Uterus (tissue), 4 donors: ENCODE data around the gene CDHR1. TPM values are rescaled to one million over a fixed set of nuclear protein-coding genes. Genes with fewer than 3 reads are reported as not detected.

ENCODE experiments used
- DNase-seq, 2 donors: peaks; one replicate each; pipeline ENCODE4 v3.0.0-alpha.2; 2019 to 2020
- H3K27ac ChIP-seq, 2 donors: fragments of 200-600 bp; sonication (generic); 1 replicate in 1 of 2; 2 replicates in 1 of 2; pipeline ENCODE4 v1.5.1; 2016 to 2018
- H3K27me3 ChIP-seq, 2 donors: fragments of 200-600 bp; sonication (generic); one replicate each; pipeline ENCODE4 v1.5.1; 2018 to 2019; ENCODE audit warnings: control low read depth in 1 of 2
- H3K36me3 ChIP-seq, 2 donors: fragments of 200-600 bp; sonication (generic); one replicate each; pipeline ENCODE4 v1.5.1; 2019; ENCODE audit warnings: control low read depth in 1 of 2
- H3K4me1 ChIP-seq, 2 donors: fragments of 200-600 bp; sonication (generic); one replicate each; pipeline ENCODE4 v1.5.1; 2018 to 2019; ENCODE audit warnings: control low read depth in 1 of 2
- H3K4me3 ChIP-seq, 2 donors: fragments of 200-600 bp; sonication (generic); 1 replicate in 1 of 2; 2 replicates in 1 of 2; pipeline ENCODE4 v1.5.1; 2018 to 2019; ENCODE audit warnings: mild to moderate bottlenecking in 1 of 2
- H3K9me3 ChIP-seq, 2 donors: fragments of 200-600 bp; sonication (generic); one replicate each; pipeline ENCODE4 v1.5.1; 2019; ENCODE audit warnings: control low read depth in 1 of 2
- CTCF ChIP-seq, 4 experiments: fragments of 200-600 bp in 2 of 4; fragments of 450-650 bp in 2 of 4; sonication (generic) in 2 of 4; IDR thresholded peaks; one replicate each; pipeline ENCODE4 v1.5.1; 2016 to 2019; ENCODE audit warnings: antibody characterized with exemption in 4 of 4, mild to moderate bottlenecking in 2 of 4, moderate library complexity in 1 of 4
- POLR2A ChIP-seq, 2 donors: fragments of 450-650 bp; IDR thresholded peaks; one replicate each; pipeline ENCODE4 v1.6.1; 2016; ENCODE audit warnings: antibody characterized with exemption in 2 of 2, mild to moderate bottlenecking in 1 of 2, moderate library complexity in 1 of 2
- intact Hi-C: fragments of 100-400 bp; cut with DNase I; formaldehyde crosslinking; loops from one replicate; pipeline ENCODE4 v1.15.1; 2023; ENCODE audit warnings: low total_unique reads
- total RNA-seq, 4 donors: library from RNA; depleted of rRNA in 3 of 4; stranded (reverse); fragments of >200 nt in 3 of 4; gene quantifications; one replicate each; pipeline versions ENCODE4 v1.1.0 to v1.2.4, GENCODE V29; 2014 to 2023
- donor health status: DM: yes; HTN: yes; CAD: no.

The CDHR1 gene
- total RNA-seq, 4 donors from 2014 or later, result under 0.01 to 1.5 (median 1.0) TPM; not detected in 1

GRCh38 chr10:84181631-84182030, 12.7 kb upstream of the CDHR1 start:
- no peaks in the 10 kb centered on the region for H3K36me3 ChIP-seq
- no peak overlapping the region for H3K4me3 ChIP-seq
- no peaks in the 10 kb centered on the region for H3K4me1 ChIP-seq
- H3K27ac ChIP-seq, result no peak overlapping the region
- no peak for TF ChIP-seq CTCF (IDR thresholded peaks at IDR 0.05)
- no peak for TF ChIP-seq POLR2A (IDR thresholded peaks at IDR 0.05)
- no peaks in the 10 kb centered on the region for H3K9me3 ChIP-seq
- no peaks in the 10 kb centered on the region for H3K27me3 ChIP-seq
- DNase-seq, result no peak
- intact Hi-C loops, result no loop called here

- intact Hi-C loops, result no loop called here
- Histone ChIP-seq H3K27me3 (no peaks in the 10 kb centered on the region), H3K27ac (no peak overlapping the region), H3K36me3 (no peaks in the 10 kb centered on the region), H3K4me1 (no peaks in the 10 kb centered on the region), H3K4me3 (no peak overlapping the region), H3K9me3 (no peaks in the 10 kb centered on the region)
- no peak for DNase-seq
- TF ChIP-seq POLR2A (IDR thresholded peaks at IDR 0.05), result no peak
- no peak for TF ChIP-seq CTCF (IDR thresholded peaks at IDR 0.05)
Observed at GRCh38 chr10:84184517-84184916, 9.8 kb upstream of the CDHR1 start.

GRCh38 chr10:84185526-84186175, 8.7 kb upstream of the CDHR1 start:
- H3K4me3 ChIP-seq, result no peak overlapping the region
- H3K27me3 ChIP-seq, result no peaks in the 10 kb centered on the region
- no peaks in the 10 kb centered on the region for H3K4me1 ChIP-seq
- H3K27ac ChIP-seq, result no peak overlapping the region
- DNase-seq, result no peak
- no peaks in the 10 kb centered on the region for H3K9me3 ChIP-seq
- intact Hi-C loops, result no loop called here
- H3K36me3 ChIP-seq, result no peaks in the 10 kb centered on the region
- TF ChIP-seq CTCF (IDR thresholded peaks at IDR 0.05) (no peak), POLR2A (IDR thresholded peaks at IDR 0.05) (no peak)

GRCh38 chr10:84188815-84189214, 5.5 kb upstream of the CDHR1 start:
- no peak for TF ChIP-seq POLR2A (IDR thresholded peaks at IDR 0.05)
- TF ChIP-seq CTCF (IDR thresholded peaks at IDR 0.05), result no peak
- H3K27me3 ChIP-seq, result no peaks in the 10 kb centered on the region

GRCh38 chr10:84190621-84191020, 3.7 kb upstream of the CDHR1 start:
- no peak overlapping the region for H3K27ac ChIP-seq
- intact Hi-C loops, result no loop called here
- no peak for DNase-seq
- TF ChIP-seq CTCF (IDR thresholded peaks at IDR 0.05) (no peak), POLR2A (IDR thresholded peaks at IDR 0.05) (no peak)
- no peak overlapping the region for H3K4me3 ChIP-seq
- no peaks in the 10 kb centered on the region for H3K36me3 ChIP-seq
- no peaks in the 10 kb centered on the region for H3K4me1 ChIP-seq
- no peaks in the 10 kb centered on the region for H3K9me3 ChIP-seq
- peaks cover 0 to 6% of the 10 kb centered on the region in 2 donors for H3K27me3 ChIP-seq

More at GRCh38 chr10:84188815-84189214, 5.5 kb upstream of the CDHR1 start:
- Histone ChIP-seq H3K4me1 (no peaks in the 10 kb centered on the region), H3K4me3 (no peak overlapping the region), H3K9me3 (no peaks in the 10 kb centered on the region), H3K36me3 (no peaks in the 10 kb centered on the region), H3K27ac (no peak overlapping the region)
- DNase-seq, result no peak
- intact Hi-C loops, result no loop called here
